Stimulated activated CD4-positive, alpha-beta T cell treated with anti-CD3 and anti-CD28 coated beads, Interleukin-12 subunit alpha, Interleukin-12 subunit beta, amount 100 ng/mL, for 4 hours (primary cell): ENCODE data around the gene ADGB.
"Not testable (repeated sequence)": the region's sequence is repeated elsewhere in the genome, so short reads cannot be mapped to it uniquely, and the experiment has no call there.

Experiments
- DNase-seq: peaks from one replicate; pipeline ENCODE4 v3.0.0-alpha.2; 2020

The ADGB gene

GRCh38 chr6:146770275-146770964, 171.6 kb downstream of the ADGB start:
- no peak for DNase-seq

DNA sequence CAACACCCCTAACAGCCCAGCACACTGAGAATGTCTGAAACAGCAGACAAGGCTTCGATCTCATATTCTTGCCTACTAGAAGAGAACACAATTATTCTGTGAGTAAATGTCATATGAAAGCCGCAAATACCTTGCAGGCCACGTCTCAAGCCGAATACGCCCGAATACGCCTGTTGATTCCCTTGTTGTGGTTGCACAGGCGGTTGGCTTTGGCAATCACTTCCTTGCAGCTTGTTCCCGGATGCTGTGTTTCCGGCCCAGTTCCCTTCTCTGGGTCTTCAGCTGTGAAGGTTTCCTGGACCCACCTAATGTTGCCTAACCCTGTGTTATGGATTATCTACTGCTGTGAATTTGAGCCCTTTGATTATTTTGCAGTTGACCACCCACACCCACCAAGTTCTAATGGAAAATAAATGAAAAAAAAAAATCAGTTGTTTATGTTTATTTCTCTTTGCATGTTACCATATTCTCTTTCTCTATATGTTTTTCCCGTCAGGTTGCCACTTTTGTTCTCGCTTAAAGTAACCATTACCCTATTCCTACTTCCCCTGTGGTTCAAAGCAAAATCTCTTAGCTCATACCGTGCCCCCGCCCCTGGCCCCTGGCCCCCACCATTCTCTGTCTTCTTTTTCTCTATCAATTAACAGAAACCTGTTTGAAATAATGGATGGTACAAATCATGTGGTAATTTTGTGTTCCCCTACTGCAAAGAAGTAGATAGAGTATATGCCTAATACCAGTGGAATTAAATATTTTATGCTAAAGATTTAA, 172.4 kb downstream of the ADGB start:
- peak; percentile 10 for DNase-seq

- DNase-seq = no peak
These were observed 176.4 kb downstream of the ADGB start for GRCh38 chr6:146775220-146775619.

DNA sequence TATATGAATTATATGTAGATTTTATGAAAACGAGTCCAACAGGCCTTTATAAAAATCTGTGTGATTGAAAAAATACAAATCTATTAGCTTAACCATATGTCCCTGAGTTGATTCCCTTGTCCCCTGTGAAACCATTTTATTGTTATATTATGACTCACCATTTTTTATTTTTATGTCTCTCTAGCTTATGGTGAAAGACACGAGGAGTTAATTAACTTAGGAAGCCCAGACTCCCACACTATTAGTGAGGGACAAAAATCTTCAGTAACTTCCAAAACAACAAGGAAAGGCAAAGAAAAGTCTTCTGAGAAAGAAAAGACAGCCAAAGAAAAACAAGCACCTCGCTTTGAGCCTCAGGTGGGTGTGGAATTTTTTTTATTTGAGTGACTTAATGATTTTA, 183.1 kb downstream of the ADGB start:
- no peak for DNase-seq

GRCh38 chr6:146785001-146785585, 186.3 kb downstream of the ADGB start:
- no peak for DNase-seq

- no peak for DNase-seq
These were observed 189.2 kb downstream of the ADGB start for GRCh38 chr6:146787876-146788508.

- no peak for DNase-seq
These were observed 191.9 kb downstream of the ADGB start for GRCh38 chr6:146790561-146791091.

- no peak for DNase-seq
These were observed 193.2 kb downstream of the ADGB start for GRCh38 chr6:146791930-146792329.

GRCh38 chr6:146793218-146793617, 194.4 kb downstream of the ADGB start:
- DNase-seq = not testable (repeated sequence)

DNA sequence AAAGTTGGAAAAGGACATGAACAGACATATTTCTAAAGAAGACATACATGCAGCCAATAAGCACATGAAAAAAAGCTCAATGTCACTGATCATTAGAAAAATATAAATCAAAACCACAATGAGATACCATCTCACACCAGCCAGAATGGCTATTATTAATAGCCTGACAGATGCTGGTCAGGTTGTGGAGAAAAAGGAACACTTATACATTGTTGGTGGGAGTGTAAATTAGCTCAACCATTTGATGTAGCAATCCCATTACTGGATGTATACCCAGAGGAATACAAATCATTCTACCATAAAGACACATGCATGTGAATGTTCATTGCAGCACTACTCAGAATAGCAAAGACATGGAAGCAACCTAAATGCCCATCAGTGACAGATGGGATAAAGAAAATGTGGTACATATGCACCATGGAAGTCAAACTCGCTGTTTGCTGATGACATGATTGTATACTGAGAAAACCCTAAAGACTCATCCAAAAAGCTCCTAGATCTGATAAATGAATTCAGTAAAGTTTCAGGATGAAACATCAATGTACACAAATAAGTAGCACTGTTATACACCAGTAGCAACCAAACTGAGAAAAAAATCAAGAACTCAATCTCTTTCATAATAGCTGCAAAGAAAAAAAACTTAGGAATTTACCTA, 196.8 kb downstream of the ADGB start:
- DNase-seq = no peak

DNA sequence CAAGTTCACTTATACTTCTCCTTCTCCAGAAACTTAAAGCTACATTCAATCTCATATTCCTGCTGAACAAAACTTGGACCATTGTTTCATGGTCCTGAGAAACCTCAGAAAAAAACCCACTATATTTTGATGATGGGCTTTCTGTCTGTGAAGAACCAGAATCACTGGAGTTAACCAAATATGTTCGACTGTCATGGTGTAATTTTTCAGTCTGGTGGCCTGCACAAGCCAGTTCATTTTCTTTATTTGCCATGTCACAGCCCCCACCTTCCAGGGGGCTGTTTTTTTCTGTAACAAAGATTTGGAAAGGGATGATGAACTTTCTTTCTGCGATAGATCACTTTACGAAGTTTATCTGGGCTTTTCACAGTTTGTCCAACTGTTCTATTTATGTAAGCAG, 204.4 kb downstream of the ADGB start:
- not testable (repeated sequence) for DNase-seq

- no peak for DNase-seq
These were observed 204.8 kb downstream of the ADGB start for GRCh38 chr6:146803601-146804000.

DNA sequence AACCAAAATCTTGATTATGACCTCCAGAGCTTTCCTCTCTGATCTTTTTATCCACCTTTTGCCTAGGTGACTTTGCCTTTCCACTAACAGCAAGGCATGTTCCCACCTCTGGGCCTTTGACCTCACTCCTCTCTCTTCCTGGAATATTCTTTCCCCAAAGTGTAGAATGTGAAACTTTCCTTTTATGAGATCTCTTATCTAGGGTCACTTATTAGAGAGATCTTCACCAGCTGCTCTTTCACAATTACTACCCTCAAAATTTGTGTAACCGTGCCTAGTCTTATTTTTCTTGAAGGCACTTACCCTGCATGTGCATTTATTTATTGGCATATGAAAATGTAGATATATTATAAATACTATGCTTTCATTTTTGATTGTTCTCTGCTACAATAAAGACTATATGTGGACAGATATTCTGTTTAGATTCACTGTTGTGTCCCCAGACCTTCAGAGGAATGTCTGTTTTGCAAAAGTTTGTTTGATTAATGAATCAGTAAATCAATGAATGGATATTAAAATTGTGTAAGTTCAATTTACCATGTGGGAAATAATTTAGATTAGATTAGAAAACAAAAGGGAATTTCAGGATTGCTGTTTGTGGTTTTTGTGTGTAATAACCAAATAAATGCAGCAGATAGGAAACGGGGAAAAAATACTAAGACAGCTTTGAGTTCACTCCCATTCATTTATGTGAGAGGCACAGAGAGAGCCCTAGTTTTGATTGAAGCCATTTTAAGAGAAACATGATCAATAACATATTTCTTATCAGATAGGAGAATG, 207.0 kb downstream of the ADGB start:
- DNase-seq = no peak

DNA sequence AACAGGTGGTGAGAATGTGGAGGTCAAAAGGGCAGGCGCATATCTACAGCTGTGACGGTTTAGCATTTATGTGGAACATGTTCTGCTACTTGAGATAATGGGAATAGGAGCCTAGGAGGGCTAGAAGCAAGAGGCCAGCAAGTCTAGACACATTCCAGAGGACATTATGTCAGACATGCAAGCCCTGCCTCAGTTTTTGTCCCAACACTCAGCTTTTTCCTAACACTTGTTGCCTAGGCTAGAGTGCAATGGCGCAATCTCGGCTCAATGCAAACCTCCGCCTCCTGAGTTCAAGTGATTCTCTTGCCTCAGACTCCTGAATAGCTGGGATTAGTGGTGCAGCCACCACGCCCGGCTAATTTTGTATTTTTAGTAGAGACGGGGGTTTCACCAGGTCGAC, 210.2 kb downstream of the ADGB start:
- not testable (repeated sequence) for DNase-seq

DNA sequence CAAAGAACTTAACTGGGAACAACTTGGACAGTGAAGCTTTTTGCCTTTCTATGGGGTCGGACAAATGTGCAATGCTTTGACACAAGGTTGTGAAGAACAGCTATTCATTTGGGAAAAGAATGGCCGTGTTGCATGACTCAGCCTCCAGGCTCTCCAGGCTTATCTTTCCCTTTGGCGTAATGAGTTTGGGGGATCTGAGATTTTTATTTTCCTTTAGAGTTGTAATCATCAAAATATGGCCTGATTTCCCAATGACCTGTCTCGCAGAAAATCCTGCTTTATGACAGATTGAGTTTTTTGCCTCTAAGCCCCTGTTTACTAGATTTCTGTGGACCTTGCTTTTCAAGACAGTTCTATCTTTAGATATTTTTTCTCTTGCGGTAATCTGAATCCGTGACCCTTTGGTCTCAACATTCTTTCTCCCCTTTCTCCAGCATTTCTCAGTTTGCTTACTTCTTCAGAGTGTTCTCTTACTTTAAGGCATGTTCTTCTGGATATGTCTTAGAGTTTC, 214.1 kb downstream of the ADGB start:
- DNase-seq = not testable (repeated sequence)

GRCh38 chr6:146813554-146813953, 214.8 kb downstream of the ADGB start:
- DNase-seq = no peak

GRCh38 chr6:146814148-146814750, 215.5 kb downstream of the ADGB start:
- no peak for DNase-seq

DNA sequence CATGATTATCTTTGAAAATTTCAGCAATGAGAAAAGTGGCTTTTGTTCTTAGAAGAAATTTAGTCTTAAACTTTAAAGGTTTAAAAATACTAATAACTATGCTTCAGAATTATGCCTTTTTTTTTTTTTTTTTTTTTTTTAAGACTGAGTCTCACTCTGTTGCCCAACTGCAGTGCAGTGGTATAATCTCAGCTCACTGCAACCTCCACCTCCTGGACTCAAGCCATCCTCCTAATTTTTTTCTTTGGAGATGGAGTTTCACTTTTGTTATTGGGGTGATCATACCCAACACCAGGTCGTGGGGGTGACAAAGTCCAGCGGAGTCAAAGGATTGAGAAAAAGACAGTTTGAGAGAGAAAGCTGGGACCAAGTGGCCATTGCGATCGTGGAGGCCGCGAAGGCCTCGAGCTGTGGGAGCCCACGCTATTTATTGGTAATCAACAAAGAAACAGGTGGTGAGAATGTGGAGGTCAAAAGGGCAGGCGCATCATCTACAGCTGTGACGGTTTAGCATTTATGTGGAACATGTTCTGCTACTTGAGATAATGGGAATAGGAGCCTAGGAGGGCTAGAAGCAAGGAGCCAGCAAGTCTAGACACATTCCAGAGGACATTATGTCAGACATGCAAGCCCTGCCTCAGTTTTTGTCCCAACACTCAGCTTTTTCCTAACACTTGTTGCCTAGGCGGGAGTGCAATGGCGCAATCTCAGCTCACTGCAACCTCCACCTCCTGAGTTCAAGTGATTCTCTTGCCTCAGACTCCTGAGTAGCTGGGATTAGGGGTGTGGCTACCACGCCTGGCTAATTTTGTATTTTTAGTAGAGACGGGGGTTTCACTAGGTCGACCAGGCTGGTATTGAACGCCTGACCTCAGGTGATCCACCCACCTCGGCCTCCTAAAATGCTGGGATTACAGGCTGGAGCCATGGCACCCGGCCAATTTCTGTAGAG, 217.0 kb downstream of the ADGB start:
- not testable (repeated sequence) for DNase-seq

DNA sequence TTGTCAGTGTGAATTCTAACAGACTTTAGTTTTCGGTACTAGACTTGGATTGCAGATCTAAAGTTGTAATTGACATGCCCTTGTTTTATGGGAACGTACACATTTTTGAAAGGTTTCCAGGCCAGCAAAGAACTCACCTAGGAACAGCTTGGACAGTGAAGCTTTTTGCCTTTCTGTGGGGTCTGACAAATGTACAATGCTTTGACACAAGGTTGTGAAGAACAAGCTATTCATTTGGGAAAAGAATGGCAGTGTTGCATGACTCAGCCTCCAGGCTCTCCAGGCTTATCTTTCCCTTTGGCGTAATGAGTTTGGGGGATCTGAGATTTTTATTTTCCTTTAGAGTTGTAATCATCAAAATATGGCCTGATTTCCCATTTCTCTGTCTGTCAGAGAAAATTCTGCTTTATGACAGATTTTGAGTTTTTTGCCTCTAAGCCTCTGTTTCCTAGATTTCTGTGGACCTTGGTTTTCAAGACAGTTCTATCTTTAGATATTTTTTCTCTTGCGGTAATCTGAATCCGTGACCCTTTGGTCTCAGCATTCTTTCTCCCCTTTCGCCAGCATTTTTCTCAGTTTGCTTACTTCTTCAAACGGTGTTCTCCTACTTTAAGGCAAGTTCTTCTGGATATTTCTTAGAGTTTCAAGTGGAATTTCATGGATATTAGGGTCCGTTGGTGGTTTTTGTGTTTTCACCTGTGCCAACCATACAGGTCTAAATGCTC, 221.0 kb downstream of the ADGB start:
- DNase-seq = no peak
